ENCODE data around the gene PCDH9.
A peak's percentile ranks its signal among the peaks of the same experiment; 100 is the strongest.

Gene PCDH9

DNA sequence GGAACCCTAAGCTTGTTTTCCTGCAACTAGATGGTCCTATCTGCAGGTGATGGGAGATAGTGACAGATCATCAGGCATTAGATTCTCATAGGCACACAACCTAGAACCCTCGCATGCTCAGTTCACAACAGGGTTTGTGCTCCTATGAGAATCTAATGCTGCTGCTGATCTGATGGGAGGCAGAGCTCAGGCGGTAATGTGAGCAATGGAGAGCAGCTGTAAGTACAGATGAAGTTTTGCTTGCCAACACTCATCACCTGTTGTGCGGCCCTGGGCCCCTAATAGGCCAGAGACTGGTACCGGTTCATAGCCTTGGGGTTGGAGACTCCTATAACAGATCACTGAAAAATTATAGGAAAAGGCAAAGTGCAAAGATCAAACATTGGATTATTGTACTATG, 267.2 kb downstream of the PCDH9 start:
- no peak for DNase-seq

DNA sequence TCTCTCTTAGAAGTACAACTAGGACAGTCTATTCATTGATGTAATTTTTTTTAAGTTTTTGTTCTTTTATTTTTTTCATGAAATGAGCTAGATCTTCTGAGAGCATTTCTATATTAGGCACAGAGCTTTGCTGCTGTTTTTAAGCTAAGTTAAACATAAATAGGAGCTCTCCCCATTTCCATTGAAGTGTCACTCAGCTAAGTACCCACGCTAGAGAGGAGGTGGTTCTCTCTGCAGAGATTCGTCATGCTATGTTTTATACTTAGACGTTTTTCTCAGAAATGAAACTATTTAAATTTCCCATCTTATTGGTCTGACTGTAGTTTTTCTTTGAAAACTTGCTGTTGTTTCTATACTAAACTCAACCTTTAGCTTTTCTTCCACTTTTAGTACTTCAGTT, 271.5 kb downstream of the PCDH9 start:
- DNase-seq, result no peak

DNA sequence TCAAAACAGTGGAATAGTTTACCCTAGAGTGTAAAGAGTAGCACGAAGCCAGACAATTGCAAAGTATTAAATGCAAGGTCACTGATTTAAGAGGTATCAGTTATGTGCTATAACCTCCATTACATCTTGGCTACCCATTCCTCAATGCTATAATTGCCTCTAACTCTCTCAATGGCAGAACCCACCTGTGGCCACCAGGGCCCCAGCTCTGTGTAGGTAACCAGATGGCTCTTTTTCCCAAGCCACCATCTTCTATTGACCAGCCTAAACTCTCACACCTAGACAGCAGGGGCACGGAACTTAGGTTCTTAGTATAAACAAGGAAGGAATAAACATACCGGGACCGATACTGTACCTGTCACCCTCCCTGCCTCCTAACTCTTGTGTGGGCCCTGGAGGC, 277.6 kb downstream of the PCDH9 start:
- no peak for DNase-seq

DNA sequence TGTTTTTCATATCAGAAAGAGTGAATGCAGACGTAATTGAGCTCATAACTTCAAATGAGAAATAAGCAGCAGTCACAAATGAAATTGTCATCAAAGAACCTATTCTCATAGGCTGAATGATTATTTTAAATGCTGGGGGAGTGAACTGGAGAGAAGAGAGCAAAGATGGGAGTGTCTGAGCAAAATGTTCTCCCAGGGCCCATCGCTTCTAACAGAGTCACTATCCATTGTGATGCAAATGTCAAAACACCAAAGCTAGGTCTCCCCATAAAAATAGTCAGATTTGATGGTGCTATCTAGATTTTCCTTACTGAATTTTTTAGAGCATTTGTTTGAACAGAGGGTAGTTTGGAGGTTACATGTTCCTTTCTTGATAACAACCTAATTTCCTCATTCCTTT, 278.7 kb downstream of the PCDH9 start:
- no peak for DNase-seq

DNA sequence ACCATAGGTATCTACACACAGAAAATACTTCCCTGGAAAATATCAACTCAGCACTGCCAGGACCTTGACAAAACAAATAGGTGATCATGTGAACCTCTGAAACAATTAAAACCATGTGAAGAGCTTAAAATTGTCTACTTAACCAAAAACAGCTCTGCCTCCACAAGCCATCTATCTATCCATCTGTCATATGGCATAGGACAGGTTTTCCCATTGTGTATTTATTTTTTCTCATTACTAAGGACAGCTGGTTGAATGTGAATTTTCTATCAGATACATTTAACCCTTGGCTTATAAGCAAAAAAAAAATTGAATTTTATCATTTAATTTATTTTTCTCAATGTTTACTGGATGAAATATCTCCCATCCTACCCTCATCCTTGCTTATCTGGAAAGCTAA, 279.5 kb downstream of the PCDH9 start:
- no peak for DNase-seq

DNA sequence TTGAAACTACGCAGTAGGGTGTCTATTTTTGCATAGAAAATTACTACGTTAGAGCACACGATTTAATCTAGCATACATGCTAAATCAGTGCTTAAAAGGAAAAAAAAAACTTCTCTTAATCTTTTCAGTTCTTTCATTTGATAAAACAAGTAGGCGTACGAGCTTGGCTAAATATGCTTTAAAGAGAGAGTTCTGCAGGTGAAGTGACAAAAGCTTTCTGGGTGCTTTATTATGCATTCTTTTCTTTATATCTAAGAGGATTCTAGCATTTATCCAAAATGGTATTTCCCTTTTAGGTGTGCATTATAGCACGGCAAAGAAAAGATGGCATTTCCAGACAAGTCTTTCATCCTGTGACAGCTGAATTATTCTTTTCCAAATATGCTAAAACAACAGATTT, 281.2 kb downstream of the PCDH9 start:
- DNase-seq, result no peak

DNA sequence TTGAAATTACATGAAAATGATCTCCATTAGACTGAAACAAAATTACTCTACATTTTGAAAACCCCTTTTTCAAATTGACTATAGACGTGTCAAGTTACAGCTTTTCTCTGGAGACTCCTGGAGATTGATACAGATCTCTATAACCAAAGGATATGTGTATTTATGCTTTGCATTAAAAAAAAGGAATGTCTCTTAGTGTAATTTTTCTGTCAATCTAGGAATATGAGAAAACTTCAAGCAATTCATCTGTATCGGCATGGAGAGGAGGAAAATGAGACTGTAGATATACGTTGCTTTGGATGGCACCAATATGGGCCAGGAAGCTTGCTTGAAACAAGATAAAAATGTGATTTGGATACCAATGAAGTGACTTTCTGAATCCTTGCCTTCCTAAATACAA, 286.6 kb downstream of the PCDH9 start:
- no peak for DNase-seq

DNA sequence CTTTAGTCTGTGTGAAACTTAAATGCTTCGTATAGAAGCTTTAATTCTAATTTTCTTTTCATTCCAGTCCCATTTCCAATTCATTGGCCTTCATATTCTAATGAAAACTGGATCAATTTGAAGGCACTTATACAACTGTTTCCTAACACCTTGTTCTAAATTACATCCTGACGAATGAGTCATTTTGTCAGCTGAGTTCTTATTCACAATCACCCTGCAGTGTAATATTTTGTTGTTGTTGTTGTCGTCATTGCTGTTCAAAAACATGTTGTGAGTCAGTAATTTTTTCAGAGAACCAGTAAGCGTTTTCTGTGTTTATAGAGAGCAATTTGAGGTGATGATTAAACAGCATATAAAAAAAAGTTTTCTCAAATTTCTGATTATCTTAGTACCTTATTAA, 290.0 kb downstream of the PCDH9 start:
- DNase-seq, result no peak

DNA sequence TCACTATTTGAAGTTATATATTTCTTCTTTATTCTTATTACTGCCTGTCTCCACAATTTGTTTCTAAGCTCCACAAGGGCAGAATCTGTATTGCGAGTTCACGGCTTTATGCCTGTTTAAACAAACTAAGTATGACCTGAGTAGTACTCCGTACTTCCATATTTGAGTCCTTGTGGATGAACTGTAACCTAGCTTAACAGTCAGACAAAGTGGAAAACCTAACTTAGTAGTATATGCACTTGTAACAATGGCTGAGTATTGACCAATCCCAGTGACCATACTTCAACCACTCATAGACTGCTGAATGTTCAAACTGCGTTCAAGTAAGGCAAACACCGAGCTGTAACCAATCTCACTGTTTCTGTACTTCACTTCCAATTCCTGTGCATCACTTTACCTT, 292.7 kb downstream of the PCDH9 start:
- DNase-seq, result no peak

DNA sequence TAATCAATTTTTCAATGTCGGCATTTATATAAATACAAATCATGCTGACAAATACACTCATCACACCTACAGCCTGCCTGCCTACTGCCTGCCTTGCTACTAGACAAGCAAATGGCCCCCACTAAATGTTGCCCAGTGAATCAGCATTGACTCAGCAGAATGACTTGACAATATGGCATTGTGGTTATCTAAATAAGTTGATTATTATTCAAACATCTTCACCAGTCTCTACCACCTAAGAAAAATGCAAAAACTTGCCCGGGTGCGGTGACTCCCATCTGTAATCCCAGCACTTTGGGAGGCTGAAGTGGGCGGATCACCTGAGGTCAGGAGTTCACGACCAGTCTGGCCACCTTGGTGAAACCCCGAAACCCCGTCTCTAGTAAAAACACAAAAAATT, 296.1 kb downstream of the PCDH9 start:
- no peak for DNase-seq

DNA sequence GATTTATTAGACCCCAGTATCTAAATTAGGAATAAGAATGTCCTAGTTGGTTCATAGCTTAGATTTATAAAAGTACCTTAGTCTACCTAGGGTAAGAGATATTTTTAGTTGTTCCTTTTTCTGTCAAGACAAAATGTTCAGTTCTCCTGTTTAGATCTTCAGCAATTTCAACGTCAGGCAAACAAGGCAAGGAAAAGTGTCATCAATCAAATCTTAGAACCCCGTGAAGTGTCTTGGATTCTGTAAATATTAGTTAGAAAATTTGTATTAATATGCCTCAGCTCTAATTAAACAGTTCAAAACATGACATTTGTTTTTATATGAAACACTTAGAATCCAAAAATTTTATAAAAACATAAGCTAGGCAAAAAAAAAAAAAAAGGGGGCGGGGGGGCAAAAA, 296.6 kb downstream of the PCDH9 start:
- DNase-seq, result no peak

DNA sequence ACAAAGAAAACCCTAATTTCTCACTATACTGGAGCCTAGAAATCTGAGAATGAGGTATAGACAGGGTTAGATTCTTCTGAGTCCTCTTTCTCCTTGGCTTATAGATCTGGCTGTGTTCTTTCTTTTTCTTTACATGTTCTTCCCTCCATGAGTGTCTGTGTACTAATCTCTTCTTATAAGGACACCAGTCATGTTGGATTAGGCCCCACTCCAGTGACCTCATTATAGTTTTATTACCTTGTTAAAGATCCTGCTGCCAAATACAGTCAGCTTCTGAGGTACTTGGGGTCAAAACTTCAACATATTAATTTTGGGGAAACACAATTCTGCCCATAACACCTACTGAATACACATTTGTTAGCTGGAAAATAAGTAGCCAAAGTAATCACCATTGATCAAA, 302.6 kb downstream of the PCDH9 start:
- no peak for DNase-seq

DNA sequence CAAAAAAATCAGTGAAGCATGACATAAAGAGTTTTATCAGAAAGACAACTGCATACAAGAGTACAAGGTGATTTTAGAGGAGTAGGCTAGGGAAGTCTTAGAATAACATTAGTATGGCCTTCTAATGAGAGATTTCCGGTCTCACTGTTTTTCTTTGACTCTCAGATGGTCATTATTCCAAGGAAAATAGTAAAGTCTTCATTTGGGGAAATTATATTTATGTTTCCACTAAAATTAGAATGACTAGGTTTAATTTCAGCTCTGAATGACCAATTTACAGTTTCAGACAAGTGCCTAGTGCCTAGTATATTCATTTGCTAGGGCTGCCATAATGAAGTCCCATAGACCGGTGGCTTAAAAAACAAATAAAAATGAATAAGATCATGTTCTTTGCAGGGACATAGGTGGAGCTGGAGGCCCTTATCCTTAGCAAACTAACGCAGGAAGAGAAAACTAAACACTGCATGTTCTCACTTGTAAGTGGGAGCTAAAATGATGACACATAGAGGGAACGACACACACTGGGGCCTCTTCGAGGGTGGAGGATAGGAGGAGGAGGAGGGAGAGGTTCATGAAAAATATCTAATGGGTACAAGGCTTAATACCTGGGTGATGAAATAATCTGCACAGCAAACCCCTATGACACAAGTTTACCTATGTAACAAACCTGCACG, 303.1 kb downstream of the PCDH9 start:
- DNase-seq, result no peak

DNA sequence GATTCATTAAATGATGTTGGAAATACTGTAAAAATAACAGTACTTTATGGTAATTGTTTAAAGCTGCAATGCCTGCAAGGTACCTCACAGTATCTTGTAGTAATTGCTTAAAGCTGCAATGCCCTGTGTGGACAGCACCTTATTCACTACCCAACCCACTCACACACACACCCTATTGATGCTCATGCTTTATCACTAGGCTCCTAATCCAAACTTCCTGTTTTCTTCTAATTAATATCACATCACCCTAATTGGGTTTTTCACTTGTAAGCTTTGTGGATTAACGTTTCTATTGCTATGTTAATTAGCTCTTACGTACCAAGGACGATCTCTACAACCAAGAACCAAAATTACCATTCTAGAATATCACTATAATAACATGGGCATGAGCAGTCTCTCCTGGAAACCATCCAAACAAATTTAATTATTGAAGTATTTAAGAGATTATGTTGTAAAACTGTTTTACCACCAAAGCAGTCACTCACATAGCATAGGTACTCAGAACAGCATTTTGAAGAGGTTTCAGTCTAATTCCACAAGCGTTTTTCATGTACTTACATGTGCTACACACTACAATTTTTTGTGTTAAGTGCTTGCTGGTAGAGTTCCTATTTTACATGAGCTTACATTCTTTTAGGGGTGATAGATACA, 303.8 kb downstream of the PCDH9 start:
- no peak for DNase-seq

DNA sequence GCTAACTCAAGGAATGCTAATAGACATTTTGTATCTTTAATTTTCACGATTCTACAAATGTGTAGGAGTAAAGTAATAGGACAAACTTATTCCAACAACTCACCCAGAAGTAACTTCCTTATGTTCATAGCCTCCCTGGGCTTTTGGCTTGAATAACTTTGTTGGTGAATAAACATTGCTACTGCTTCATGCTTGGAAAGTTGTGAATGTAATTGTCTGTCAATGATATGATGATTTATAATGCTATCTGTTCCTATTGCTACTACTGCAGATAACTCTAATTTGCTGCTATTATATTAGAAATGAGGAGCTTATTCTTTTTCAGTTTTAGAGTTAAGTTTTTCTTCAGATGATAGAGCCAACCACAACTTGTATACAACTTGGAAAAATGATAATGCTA, 307.7 kb downstream of the PCDH9 start:
- DNase-seq, result no peak

DNA sequence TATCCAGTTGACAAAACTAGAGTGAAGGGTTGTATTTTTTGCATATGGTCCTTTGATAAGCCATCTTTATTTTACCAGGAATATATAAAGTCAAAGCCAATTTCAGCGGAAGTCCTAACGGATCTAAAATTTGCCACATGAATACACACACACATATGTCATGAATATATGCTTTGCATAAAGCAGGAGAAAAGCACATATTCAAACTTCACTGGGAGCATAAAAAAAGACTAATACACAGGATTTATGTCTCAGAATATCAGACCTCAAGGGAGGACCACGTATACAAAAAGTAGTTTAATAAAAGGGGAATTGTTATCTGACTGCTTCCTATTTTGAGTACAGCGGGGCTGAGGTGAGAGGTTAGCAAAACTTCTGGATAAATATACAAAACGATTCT, 308.7 kb downstream of the PCDH9 start:
- DNase-seq, result no peak

DNA sequence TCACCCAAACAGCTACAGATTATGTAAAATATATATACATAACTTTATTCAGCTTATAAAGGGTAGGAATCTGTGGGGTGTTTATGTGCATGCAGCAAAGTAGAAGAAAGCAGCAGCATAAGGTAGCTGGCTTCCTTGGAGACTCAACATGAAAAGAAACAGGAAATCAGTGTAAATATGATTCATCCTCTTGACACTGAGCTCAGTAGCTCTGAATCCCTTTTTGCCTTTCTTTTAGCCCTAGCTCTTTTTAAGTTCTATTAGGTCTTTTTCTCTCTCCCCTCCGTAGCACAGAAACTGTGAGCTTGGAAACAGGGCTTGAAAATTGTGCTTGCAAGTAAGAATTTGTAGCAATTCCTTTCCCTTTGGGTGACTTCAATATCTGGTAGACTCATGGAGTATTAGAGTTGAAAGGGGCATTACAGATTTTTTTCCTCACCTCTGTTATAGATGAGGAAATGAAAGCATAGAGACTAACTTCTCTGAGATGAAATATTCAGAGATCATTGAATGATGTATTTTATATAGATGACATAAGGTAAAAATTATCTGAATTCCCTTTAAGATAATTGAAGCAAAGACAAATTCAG, 314.4 kb downstream of the PCDH9 start:
- DNase-seq, result no peak

DNA sequence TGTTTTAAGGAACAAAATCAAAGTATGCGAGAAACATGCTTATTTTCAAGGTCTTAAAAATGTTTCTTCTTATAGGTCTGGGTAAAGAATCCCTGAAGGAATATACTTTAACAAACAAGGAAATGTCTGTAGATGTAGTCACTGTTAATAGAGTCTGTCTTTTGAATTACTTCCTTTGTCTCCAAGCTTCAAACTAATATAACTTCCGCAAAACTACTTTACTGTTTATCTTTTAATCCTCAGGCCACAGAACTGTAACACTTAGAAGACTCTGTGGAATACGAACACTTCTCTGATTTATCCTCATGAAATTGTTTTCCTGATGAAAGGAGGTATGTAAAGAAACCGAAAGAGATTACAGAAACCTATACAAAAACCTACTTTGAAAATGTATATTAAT, 316.0 kb downstream of the PCDH9 start:
- no peak for DNase-seq

DNA sequence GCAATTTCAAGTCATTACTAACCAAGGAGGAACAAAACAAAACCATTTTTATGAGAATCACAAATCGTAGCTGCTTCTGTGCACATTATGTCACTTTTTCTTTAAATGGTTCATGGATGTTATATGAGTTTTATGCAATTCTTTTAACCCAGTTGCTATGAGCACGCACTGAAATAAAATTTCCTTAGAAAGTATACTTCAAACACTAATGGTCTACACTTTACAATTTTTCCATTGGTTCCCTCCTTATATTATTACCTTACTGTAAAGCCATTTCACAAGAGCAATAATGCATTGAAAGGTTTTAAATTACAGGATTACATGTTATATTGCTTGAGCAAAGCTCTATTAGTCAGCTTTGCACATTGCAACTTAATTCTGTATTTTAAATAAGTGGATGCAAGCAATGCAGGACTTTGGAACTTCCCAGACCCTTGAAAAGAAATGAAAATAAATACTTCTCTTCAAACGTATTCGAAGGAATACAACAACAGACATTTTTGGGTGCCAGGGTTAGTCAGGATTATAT, 318.7 kb downstream of the PCDH9 start:
- DNase-seq, result no peak

DNA sequence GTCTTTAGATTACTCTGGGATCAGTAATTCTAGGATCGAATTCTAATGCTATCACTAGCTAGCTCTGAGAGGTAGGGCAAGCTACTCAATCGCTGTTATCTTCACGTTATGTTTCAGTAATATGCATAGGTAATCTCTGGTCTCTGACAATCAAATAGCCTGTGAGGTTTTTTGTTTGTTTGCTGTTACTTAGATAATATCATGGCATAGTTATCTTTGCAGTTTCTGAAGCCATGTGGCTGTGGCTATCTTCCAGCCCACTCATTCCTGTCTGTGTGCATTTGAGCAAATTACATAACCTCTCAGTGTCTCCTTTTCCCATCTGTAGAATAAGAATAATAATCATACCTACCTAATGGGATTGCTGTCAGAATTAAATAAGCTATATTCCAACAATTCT, 330.2 kb downstream of the PCDH9 start:
- DNase-seq, result no peak

DNA sequence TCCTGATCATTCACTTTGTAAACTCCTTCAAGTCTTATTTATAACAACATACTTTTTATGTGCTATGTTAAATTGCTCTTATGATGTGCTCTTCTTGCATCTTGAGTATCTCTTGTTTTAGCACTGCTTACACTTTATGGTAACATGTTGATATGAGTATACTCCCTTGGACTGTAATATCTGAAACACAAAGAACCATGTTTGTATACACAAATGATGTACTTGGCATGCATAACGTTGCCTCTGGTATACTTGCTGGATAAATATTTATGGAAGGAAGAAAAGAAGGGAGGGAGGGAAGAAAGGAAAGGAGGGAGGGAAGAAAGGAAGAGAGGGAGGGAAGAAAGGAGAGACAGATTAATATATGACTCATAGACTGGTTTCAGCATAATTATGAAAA, 333.2 kb downstream of the PCDH9 start:
- no peak for DNase-seq

DNA sequence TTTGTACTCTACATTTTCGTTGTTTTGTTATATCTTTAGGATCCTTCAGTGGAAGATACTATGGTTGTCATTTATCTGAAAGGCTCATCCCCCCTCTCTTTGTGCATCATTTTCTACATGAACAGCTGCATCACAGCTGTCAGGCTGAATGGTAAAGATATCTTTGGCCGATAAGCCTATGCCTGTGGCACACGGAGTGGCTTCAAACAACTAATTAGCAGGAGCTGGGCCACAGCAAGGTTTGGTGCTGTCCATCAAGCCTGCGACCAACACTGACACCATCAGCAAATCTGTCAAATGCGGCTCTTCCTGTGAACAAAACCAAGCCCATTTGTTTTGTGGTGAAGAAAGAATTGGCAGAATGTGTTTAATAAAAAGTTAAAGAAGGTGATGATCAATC, 334.4 kb downstream of the PCDH9 start:
- peak; percentile 37 for DNase-seq

DNA sequence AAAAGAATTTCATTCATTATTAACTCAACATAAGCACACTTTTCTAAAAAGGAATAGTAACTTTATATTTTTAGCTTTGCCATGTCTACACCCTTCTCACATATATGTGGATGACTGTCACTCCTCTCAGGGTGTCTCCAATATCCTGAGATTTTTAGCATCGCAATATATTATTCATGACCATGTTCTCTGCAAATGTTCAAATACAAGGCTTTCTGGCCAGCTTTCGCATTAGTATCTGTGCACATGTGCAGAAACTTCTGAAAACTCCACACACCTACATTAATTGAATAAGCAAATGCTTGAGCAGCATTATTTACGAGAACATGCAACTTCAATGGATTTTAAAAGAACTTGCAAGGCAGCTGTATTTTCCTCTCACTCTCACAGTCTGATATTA, 334.8 kb downstream of the PCDH9 start:
- DNase-seq, result no peak

DNA sequence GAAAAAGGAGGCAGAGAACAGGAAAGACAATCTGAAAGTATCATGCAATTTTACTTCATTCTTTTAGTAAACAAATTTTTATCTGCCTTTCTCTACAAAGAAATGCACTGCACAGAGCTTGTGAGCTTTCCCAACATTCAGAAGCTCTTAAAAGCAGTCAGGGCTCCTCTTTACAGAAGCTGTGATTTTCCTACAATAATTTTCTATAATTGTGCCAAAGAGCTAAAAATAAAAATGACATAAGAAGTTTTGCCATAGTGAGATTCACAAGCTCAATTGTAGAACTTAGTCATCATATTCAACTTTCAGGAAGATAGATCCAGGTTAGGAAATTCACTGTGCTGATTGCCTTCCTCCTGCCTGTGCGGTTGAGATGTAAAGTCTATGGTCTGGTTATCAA, 341.4 kb downstream of the PCDH9 start:
- DNase-seq, result no peak

DNA sequence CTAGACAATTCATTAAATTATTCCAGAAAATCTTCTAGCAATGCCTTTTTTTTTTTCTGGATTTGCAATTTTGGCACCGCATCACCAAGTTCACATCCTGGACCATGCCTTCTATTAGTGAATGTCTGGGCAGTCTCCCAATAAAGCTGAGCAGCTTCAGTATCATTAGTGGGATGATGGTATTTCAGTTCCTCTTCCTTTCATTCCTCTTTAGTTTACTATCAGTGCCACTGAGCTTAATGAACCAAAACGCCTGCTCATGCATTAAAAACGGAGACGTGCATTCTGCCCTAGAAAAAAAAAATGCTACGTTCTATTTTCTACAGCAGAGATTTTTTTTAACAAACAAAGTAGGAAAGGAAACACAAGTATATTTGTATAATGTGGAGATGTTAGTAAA, 343.0 kb downstream of the PCDH9 start:
- DNase-seq, result peak; percentile 30
